ENCODE data around the gene ZBTB12. TPM values are rescaled to one million over a fixed set of nuclear protein-coding genes. Genes with fewer than 3 reads are reported as not detected.

The ZBTB12 gene
- total RNA-seq, 2 experiments from 2014 or later, result 0.28 to 0.33 TPM

DNA sequence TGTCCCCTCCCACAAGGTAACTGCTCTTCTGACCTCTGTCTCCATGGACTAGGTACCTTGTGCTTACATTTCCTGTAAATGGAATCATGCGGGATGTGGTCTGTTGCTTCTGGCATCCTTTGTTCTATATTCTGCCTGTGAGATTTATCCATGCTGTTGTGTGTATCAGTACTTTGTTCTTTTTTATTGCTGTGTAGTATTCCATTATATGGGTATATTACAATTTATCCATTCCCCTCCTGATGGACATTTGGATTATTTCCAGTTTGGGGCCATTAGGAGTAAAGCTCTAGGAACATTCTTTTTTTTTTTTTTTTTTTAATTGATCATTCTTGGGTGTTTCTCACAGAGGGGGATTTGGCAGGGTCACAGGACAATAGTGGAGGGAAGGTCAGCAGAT, 29.1 kb upstream of the ZBTB12 start:
- Histone ChIP-seq H3K36me3 (ENCODE audit: insufficient read depth, low read length) (no peaks in the 10 kb centered on the region), H3K27me3 (ENCODE audit: control insufficient read depth in 1 of 2, insufficient read depth in 2 of 2, low read length in 2 of 2) (no peaks in the 10 kb centered on the region), H3K4me3 (ENCODE audit: low read length) (no peak overlapping the region), H3K4me1 (ENCODE audit: insufficient read depth, low read length) (no peaks in the 10 kb centered on the region), H3K27ac (ENCODE audit: low read depth in 1 of 2, low read length in 2 of 2) (no peak overlapping the region), H3K9me3 (ENCODE audit: control insufficient read depth in 1 of 2, insufficient read depth in 1 of 2, low read length in 2 of 2) (no peaks in the 10 kb centered on the region)
- Mint-ChIP-seq H3K36me3 (ENCODE audit: low read depth) (no peaks in the 10 kb centered on the region), H3K27ac (no peak overlapping the region), H3K27me3 (peaks cover 5% of the 10 kb centered on the region), H3K4me1 (ENCODE audit: low read depth) (no peaks in the 10 kb centered on the region), H3K9me3 (no peaks in the 10 kb centered on the region), H3K4me3 (no peak overlapping the region)
- ATAC-seq (ENCODE audit: poor library complexity) (no peak), DNase-seq (no peak)
- TF ChIP-seq, protein P1, sequence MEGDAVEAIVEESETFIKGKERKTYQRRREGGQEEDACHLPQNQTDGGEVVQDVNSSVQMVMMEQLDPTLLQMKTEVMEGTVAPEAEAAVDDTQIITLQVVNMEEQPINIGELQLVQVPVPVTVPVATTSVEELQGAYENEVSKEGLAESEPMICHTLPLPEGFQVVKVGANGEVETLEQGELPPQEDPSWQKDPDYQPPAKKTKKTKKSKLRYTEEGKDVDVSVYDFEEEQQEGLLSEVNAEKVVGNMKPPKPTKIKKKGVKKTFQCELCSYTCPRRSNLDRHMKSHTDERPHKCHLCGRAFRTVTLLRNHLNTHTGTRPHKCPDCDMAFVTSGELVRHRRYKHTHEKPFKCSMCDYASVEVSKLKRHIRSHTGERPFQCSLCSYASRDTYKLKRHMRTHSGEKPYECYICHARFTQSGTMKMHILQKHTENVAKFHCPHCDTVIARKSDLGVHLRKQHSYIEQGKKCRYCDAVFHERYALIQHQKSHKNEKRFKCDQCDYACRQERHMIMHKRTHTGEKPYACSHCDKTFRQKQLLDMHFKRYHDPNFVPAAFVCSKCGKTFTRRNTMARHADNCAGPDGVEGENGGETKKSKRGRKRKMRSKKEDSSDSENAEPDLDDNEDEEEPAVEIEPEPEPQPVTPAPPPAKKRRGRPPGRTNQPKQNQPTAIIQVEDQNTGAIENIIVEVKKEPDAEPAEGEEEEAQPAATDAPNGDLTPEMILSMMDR (IDR thresholded peaks at IDR 0.05), result no peak
- intact Hi-C loops (cut with DNase I, micrococcal nuclease), result no loop called here
- ChIA-PET POLR2A (no interaction called here), CTCF (no interaction called here)

DNA sequence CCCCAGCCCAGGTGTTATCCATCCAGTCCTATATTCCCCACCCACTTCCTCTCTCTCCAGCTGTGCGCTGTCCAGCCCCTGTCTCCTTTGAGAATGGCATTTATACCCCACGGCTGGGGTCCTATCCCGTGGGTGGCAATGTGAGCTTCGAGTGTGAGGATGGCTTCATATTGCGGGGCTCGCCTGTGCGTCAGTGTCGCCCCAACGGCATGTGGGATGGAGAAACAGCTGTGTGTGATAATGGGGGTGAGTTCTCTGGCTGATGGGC, 26.7 kb upstream of the ZBTB12 start:
- H3K9me3 ChIP-seq (ENCODE audit: control insufficient read depth in 1 of 2, insufficient read depth in 1 of 2, low read length in 2 of 2), result no peaks in the 10 kb centered on the region
- ATAC-seq (ENCODE audit: poor library complexity) (no peak), DNase-seq (no peak)
- intact Hi-C loops (cut with DNase I, micrococcal nuclease), result no loop called here
- H3K27ac Mint-ChIP-seq, result no peak overlapping the region
- no peaks in the 10 kb centered on the region for H3K36me3 Mint-ChIP-seq (ENCODE audit: low read depth)
- no peaks in the 10 kb centered on the region for H3K9me3 Mint-ChIP-seq
- H3K36me3 ChIP-seq (ENCODE audit: insufficient read depth, low read length), result no peaks in the 10 kb centered on the region
- no peak overlapping the region for H3K4me3 Mint-ChIP-seq
- no peak overlapping the region for H3K27ac ChIP-seq (ENCODE audit: low read depth in 1 of 2, low read length in 2 of 2)
- H3K4me3 ChIP-seq (ENCODE audit: low read length), result no peak overlapping the region
- POLR2A ChIA-PET, result no interaction called here
- H3K27me3 ChIP-seq (ENCODE audit: control insufficient read depth in 1 of 2, insufficient read depth in 2 of 2, low read length in 2 of 2), result no peaks in the 10 kb centered on the region
- no peaks in the 10 kb centered on the region for H3K4me1 ChIP-seq (ENCODE audit: insufficient read depth, low read length)
- no peaks in the 10 kb centered on the region for H3K4me1 Mint-ChIP-seq (ENCODE audit: low read depth)
- TF ChIP-seq, protein P1 (IDR thresholded peaks at IDR 0.05), result no peak
- peaks cover 5% of the 10 kb centered on the region for H3K27me3 Mint-ChIP-seq
- CTCF ChIA-PET, result no interaction called here

DNA sequence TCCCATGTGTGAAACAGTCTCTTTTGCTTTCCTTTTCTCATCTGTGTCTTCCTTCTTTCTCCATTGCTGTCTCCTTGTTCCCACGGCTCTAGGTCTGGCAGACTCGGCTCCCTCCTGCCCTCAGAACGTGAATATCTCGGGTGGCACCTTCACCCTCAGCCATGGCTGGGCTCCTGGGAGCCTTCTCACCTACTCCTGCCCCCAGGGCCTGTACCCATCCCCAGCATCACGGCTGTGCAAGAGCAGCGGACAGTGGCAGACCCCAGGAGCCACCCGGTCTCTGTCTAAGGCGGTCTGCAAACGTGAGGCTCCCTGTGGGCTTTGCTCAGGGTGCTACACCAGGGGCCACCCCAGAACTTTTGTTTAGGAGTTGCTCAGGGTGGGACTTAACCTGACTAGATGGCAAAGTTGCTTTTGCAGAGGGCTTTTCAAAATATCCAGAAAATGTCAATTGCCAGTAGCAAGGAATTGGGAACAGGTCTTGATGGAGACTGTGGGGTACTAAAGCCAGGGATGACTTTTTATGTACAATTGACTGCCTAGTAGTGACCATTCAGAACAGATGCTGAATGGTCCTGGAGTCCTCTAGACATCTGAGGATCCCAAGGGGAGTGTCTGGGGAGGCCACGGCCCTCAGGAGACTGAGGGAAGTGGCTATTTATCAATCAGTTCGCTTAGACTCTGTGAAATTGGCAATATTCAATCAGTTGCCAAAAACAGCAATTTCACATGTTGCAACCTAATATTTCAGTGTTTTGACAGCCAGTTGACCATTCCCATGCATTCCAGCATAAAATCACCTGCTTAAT, 26.2 kb upstream of the ZBTB12 start:
- ChIA-PET POLR2A (no interaction called here), CTCF (no interaction called here)
- no peak overlapping the region for H3K27ac ChIP-seq (ENCODE audit: low read depth in 1 of 2, low read length in 2 of 2)
- peaks cover 1% of the 10 kb centered on the region for H3K27me3 Mint-ChIP-seq
- H3K4me3 ChIP-seq (ENCODE audit: low read length), result no peak overlapping the region
- no peaks in the 10 kb centered on the region for H3K4me1 Mint-ChIP-seq (ENCODE audit: low read depth)
- DNase-seq, result no peak
- H3K4me1 ChIP-seq (ENCODE audit: insufficient read depth, low read length), result no peaks in the 10 kb centered on the region
- intact Hi-C loops (cut with DNase I, micrococcal nuclease), result no loop called here
- H3K27ac Mint-ChIP-seq, result no peak overlapping the region
- H3K9me3 ChIP-seq (ENCODE audit: control insufficient read depth in 1 of 2, insufficient read depth in 1 of 2, low read length in 2 of 2), result no peaks in the 10 kb centered on the region
- no peaks in the 10 kb centered on the region for H3K36me3 ChIP-seq (ENCODE audit: insufficient read depth, low read length)
- no peak for ATAC-seq (ENCODE audit: poor library complexity)
- H3K4me3 Mint-ChIP-seq, result no peak overlapping the region
- TF ChIP-seq, protein P1 (IDR thresholded peaks at IDR 0.05), result no peak
- no peaks in the 10 kb centered on the region for H3K36me3 Mint-ChIP-seq (ENCODE audit: low read depth)
- no peaks in the 10 kb centered on the region for H3K27me3 ChIP-seq (ENCODE audit: control insufficient read depth in 1 of 2, insufficient read depth in 2 of 2, low read length in 2 of 2)
- H3K9me3 Mint-ChIP-seq, result no peaks in the 10 kb centered on the region

All from CD4-positive, alpha-beta T cell (primary cell).